SK-N-SH treated with all-trans-retinoic acid at 6 μM for 48 hours (cell line): ENCODE measurements around the gene ARIH2.

Experiments used
- ATAC-seq: fragments of 200-7000 bp; cut with Tn5 transposase; 3 replicates; pipeline ENCODE4 v1.9.1; 2020; ENCODE audit warnings: mild to moderate bottlenecking, moderate library complexity
- ARNTL ChIP-seq: fragments of 450-650 bp; formaldehyde crosslinking; IDR thresholded peaks from 2 replicates; pipeline ENCODE4 v1.5.0; 2020; ENCODE audit warnings: low read depth, mild to moderate bottlenecking, moderate library complexity, borderline replicate concordance
- BACH2 ChIP-seq: fragments of 250-450 bp; sonication (Bioruptor Pico); IDR thresholded peaks from 2 replicates; pipeline ENCODE4 v1.9.0; 2021; ENCODE audit warnings: mild to moderate bottlenecking, borderline replicate concordance
- CREB5 ChIP-seq: fragments of 250-450 bp; sonication (Bioruptor Pico); IDR thresholded peaks from 2 replicates; pipeline ENCODE4 v1.5.1; 2020; ENCODE audit warnings: low read depth, mild to moderate bottlenecking, moderate library complexity
- CSDC2 ChIP-seq: fragments of 250-450 bp; sonication (Bioruptor Pico); IDR thresholded peaks from 2 replicates; pipeline ENCODE4 v1.5.0; 2020; ENCODE audit warnings: mild to moderate bottlenecking, moderate library complexity
- CSRNP3 ChIP-seq: fragments of 250-450 bp; sonication (Bioruptor Pico); IDR thresholded peaks from 2 replicates; pipeline ENCODE4 v1.5.1; 2021; ENCODE audit warnings: mild to moderate bottlenecking, moderate library complexity
- ESRRG ChIP-seq: fragments of 250-450 bp; sonication (Bioruptor Pico); IDR thresholded peaks from 2 replicates; pipeline ENCODE4 v1.6.1; 2021; ENCODE audit warnings: mild to moderate bottlenecking
- GLIS3 ChIP-seq: fragments of 250-450 bp; sonication (Bioruptor Pico); IDR thresholded peaks from 2 replicates; pipeline ENCODE4 v1.5.0; 2020; ENCODE audit warnings: mild to moderate bottlenecking, moderate library complexity
- ISL1 ChIP-seq: fragments of 250-450 bp; sonication (Bioruptor Pico); IDR thresholded peaks from 2 replicates; pipeline ENCODE4 v2.1.2; 2022; ENCODE audit warnings: mild to moderate bottlenecking, moderate library complexity
- PATZ1 ChIP-seq: fragments of 250-450 bp; sonication (Bioruptor Pico); IDR thresholded peaks from 2 replicates; pipeline ENCODE4 v1.8.0; 2020; ENCODE audit warnings: mild to moderate bottlenecking, moderate library complexity, borderline replicate concordance
- PPARA ChIP-seq: fragments of 250-450 bp; sonication (Bioruptor Pico); IDR thresholded peaks from 2 replicates; pipeline ENCODE4 v1.5.0; 2020; ENCODE audit warnings: mild to moderate bottlenecking, borderline replicate concordance
- RARB ChIP-seq: fragments of 250-450 bp; sonication (Bioruptor Pico); IDR thresholded peaks from 2 replicates; pipeline ENCODE4 v1.8.0; 2021; ENCODE audit warnings: mild to moderate bottlenecking, moderate library complexity
- TCF4 ChIP-seq: fragments of 250-450 bp; sonication (Bioruptor Pico); IDR thresholded peaks from 2 replicates; pipeline ENCODE4 v1.8.0; 2021; ENCODE audit warnings: mild to moderate bottlenecking, moderate library complexity, borderline replicate concordance
- TOX ChIP-seq: fragments of 250-450 bp; sonication (Bioruptor Pico); IDR thresholded peaks from 2 replicates; pipeline ENCODE4 v1.8.0; 2021; ENCODE audit warnings: mild to moderate bottlenecking, moderate library complexity, borderline replicate concordance
- TSHZ2 ChIP-seq: fragments of 250-450 bp; sonication (Bioruptor Pico); IDR thresholded peaks from 2 replicates; pipeline ENCODE4 v1.5.0; 2020; ENCODE audit warnings: mild to moderate bottlenecking, moderate library complexity
- ZC3H10 ChIP-seq: fragments of 250-450 bp; sonication (Bioruptor Pico); IDR thresholded peaks from 2 replicates; pipeline ENCODE4 v1.5.1; 2021; ENCODE audit warnings: mild to moderate bottlenecking, moderate library complexity
- ZFP30 ChIP-seq: fragments of 450-650 bp; formaldehyde crosslinking; IDR thresholded peaks from 2 replicates; pipeline ENCODE4 v1.5.0; 2022; ENCODE audit warnings: mild to moderate bottlenecking, moderate library complexity
- ZNF565 ChIP-seq: fragments of 450-650 bp; formaldehyde crosslinking; conservative IDR thresholded peaks from 2 replicates; pipeline ENCODE4 v1.5.0; 2020; ENCODE audit warnings: low read depth, mild to moderate bottlenecking, moderate library complexity
- ZNF70 ChIP-seq: fragments of 450-650 bp; formaldehyde crosslinking; IDR thresholded peaks from 2 replicates; pipeline ENCODE4 v1.5.0; 2020; ENCODE audit warnings: mild to moderate bottlenecking, moderate library complexity
- ZNF8 ChIP-seq: fragments of 450-650 bp; formaldehyde crosslinking; IDR thresholded peaks from 2 replicates; pipeline ENCODE4 v1.5.0; 2020; ENCODE audit warnings: mild to moderate bottlenecking, moderate library complexity

Gene ARIH2

DNA sequence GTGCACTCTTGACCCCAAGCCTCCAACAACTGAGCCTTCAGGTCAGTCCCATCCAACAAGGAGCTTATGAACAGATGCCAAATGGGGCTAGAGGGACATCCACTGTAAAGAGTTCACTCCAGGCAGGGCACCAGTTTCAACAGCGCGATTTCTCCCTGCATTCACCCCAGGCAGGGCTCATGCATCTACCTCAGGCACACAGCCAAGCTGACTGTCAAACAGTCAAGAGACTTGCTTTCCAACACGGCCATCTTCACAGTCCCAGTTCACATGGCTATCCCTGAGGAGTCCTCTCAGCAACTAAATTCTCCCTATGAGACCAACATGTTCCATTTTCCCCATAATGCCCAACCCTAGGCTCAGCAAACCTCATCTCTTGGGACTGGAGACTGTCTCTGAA lies 37.6 kb upstream of the ARIH2 start (continued):
- TF ChIP-seq CREB5 (CRISPR knock-in tag) (no peak), PATZ1 (CRISPR knock-in tag) (no peak), GLIS3 (CRISPR knock-in tag) (no peak), ZNF565 (CRISPR knock-in tag) (no peak), TCF4 (CRISPR knock-in tag) (no peak), BACH2 (CRISPR knock-in tag) (no peak)

DNA sequence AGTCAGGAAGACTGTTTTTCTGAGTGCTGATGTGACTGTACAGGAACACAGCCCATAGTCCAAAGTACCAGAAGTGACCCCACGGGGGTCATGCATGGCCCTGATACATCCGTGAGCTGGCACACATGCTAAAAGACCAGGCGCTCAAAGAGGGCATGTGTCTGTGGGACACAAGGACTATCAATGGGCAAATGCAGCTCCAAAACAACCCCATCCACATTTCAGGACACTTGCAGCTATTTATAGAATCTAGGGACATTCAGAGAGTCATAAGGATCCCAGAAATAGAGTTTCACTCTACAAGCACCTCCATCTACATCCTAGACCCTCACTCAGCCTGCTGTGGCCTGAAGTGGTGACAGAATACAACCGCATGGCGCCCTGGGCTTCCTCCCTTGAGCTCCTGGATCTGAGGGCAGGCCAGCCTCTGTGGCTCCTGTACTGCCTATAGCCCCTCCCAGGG lies 37.0 kb upstream of the ARIH2 start:
- ATAC-seq = no peak
- TF ChIP-seq CREB5 (CRISPR knock-in tag) = no peak
- no peak for TF ChIP-seq TOX (CRISPR knock-in tag)
- no peak for TF ChIP-seq BACH2 (CRISPR knock-in tag)
- no peak for TF ChIP-seq ZNF70
- no peak for TF ChIP-seq CSRNP3 (CRISPR knock-in tag)
- TF ChIP-seq PPARA (CRISPR knock-in tag) = no peak
- no peak for TF ChIP-seq ZC3H10 (CRISPR knock-in tag)
- no peak for TF ChIP-seq TSHZ2 (CRISPR knock-in tag)
- no peak for TF ChIP-seq RARB (CRISPR knock-in tag)
- no peak for TF ChIP-seq ARNTL (CRISPR knock-in tag)
- no peak for TF ChIP-seq ZFP30 (CRISPR knock-in tag)
- TF ChIP-seq ZNF565 (CRISPR knock-in tag) = no peak

DNA sequence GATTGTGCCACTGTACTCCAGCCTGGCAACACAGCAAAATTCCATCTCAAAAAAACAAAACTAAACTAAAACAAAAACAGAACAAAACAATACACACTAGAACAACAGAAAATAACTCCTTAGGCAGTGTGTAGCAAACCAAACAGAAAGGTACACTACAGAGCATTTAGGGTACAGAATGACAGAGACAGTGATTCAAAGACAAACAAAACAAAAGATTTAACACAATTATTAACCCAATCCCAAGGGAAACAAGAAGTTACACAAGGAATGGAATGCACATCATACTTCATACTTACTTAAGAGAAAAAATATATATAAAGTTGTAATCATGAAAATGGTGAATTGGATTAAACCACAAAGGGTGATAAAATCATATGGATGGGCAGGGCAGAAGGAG lies 32.9 kb upstream of the ARIH2 start:
- ATAC-seq = no peak
- TF ChIP-seq ISL1 (CRISPR knock-in tag) (no peak), ARNTL (CRISPR knock-in tag) (no peak), PATZ1 (CRISPR knock-in tag) (no peak), PPARA (CRISPR knock-in tag) (no peak), CSDC2 (no peak), CSRNP3 (CRISPR knock-in tag) (no peak), ZNF70 (no peak), TOX (CRISPR knock-in tag) (no peak), TSHZ2 (CRISPR knock-in tag) (no peak), ZFP30 (CRISPR knock-in tag) (no peak), ZC3H10 (CRISPR knock-in tag) (no peak), CREB5 (CRISPR knock-in tag) (no peak), ESRRG (CRISPR knock-in tag) (no peak), ZNF565 (CRISPR knock-in tag) (no peak), ZNF8 (no peak)
